ENCODE data around the gene NID2. TPM values are rescaled to one million over a fixed set of nuclear protein-coding genes. Genes with fewer than 3 reads are reported as not detected.

Gene NID2
- total RNA-seq, 1 donor from 2014 or later, result 42.4 TPM

GRCh38 chr14:52053044-52053443 is 15.8 kb downstream of the NID2 start:
- DNase-seq (ENCODE audit: low spot score), result no peak

- DNase-seq (ENCODE audit: low spot score), result peak; percentile 80
These were observed 16.4 kb downstream of the NID2 start for GRCh38 chr14:52052288-52052943.

GRCh38 chr14:52051871-52052270 is 17.0 kb downstream of the NID2 start:
- DNase-seq (ENCODE audit: low spot score), result no peak

GRCh38 chr14:52051251-52051650 is 17.6 kb downstream of the NID2 start:
- no peak for DNase-seq (ENCODE audit: low spot score)

- no peak for DNase-seq (ENCODE audit: low spot score)
These were observed 18.9 kb downstream of the NID2 start for GRCh38 chr14:52049721-52050588.

GRCh38 chr14:52049271-52049670 is 19.6 kb downstream of the NID2 start:
- no peak for DNase-seq (ENCODE audit: low spot score)

- no peak for DNase-seq (ENCODE audit: low spot score)
These were observed 20.1 kb downstream of the NID2 start for GRCh38 chr14:52048641-52049204.

- DNase-seq (ENCODE audit: low spot score), result no peak
These were observed 20.7 kb downstream of the NID2 start for GRCh38 chr14:52048116-52048515.

- no peak for DNase-seq (ENCODE audit: low spot score)
These were observed 22.4 kb downstream of the NID2 start for GRCh38 chr14:52046376-52046917.

GRCh38 chr14:52044791-52045522 is 23.9 kb downstream of the NID2 start:
- DNase-seq (ENCODE audit: low spot score), result peak; percentile 83

- DNase-seq (ENCODE audit: low spot score), result no peak
These were observed 25.2 kb downstream of the NID2 start for GRCh38 chr14:52043690-52044089.

GRCh38 chr14:52042371-52043289 is 26.2 kb downstream of the NID2 start:
- DNase-seq (ENCODE audit: low spot score), result no peak

- no peak for DNase-seq (ENCODE audit: low spot score)
These were observed 28.3 kb downstream of the NID2 start for GRCh38 chr14:52040598-52040997.

- no peak for DNase-seq (ENCODE audit: low spot score)
These were observed 29.6 kb downstream of the NID2 start for GRCh38 chr14:52039124-52039815.

- peak; percentile 42 for DNase-seq (ENCODE audit: low spot score)
These were observed 35.7 kb downstream of the NID2 start for GRCh38 chr14:52033101-52033642.

GRCh38 chr14:52032204-52032801 is 36.6 kb downstream of the NID2 start:
- peak; percentile 32 for DNase-seq (ENCODE audit: low spot score)

- DNase-seq (ENCODE audit: low spot score), result peak; percentile 29
These were observed 37.1 kb downstream of the NID2 start for GRCh38 chr14:52031781-52032180.

GRCh38 chr14:52029881-52030280 is 39.0 kb downstream of the NID2 start:
- DNase-seq (ENCODE audit: low spot score), result no peak

- no peak for DNase-seq (ENCODE audit: low spot score)
These were observed 42.0 kb downstream of the NID2 start for GRCh38 chr14:52026901-52027300.
